ENCODE measurements around the gene ABI2. TPM values are rescaled to one million over a fixed set of nuclear protein-coding genes. Genes with fewer than 3 reads are reported as not detected.
"Not testable (repeated sequence)": the region's sequence is repeated elsewhere in the genome, so short reads cannot be mapped to it uniquely, and the experiment has no call there.

ABI2 gene
- total RNA-seq, 4 donors from 2014 or later, result 9.8 to 69.6 (median 17.8) TPM

- in situ Hi-C loops (cut with MboI; ENCODE audit: low pct_ligation_motif_present in 1 of 4, low pct_unique_long_range_greater_than_20kb in 1 of 4, low sequenced_read_pairs in 3 of 4) (no loop called here), intact Hi-C loops (cut with DNase I; ENCODE audit: low total_unique reads) (no loop called here)
- DNase-seq, result no peak
- TF ChIP-seq POLR2A (IDR thresholded peaks at IDR 0.05) (no peak), POLR2AphosphoS5 (IDR thresholded peaks at IDR 0.05) (no peak), EP300 (IDR thresholded peaks at IDR 0.05; ENCODE audit: low read depth) (no peak), CTCF (IDR thresholded peaks at IDR 0.05) (no peak)
- Histone ChIP-seq H3K9me3 (no peaks in the 10 kb centered on the region), H3K36me3 (peaks cover 0 to 15% (median 5%) of the 10 kb centered on the region in 4 donors), H3K27ac (no peak overlapping the region), H3K4me3 (no peak overlapping the region), H3K27me3 (no peaks in the 10 kb centered on the region), H3K4me1 (no peaks in the 10 kb centered on the region)
- 95 to 100% methylated on average over 1 to 3 of the region's 3 CpGs for WGBS, 2 donors (ENCODE audit: low coverage in 1 of 2)
These were observed 26.5 kb upstream of the ABI2 start for GRCh38 chr2:203301667-203302066.

- H3K9me3 ChIP-seq; H3K4me1 ChIP-seq; H3K27ac ChIP-seq; intact Hi-C loops (cut with DNase I; ENCODE audit: low total_unique reads); in situ Hi-C loops (cut with MboI; ENCODE audit: low pct_ligation_motif_present in 1 of 4, low pct_unique_long_range_greater_than_20kb in 1 of 4, low sequenced_read_pairs in 3 of 4); H3K4me3 ChIP-seq; DNase-seq; H3K27me3 ChIP-seq; H3K36me3 ChIP-seq: not testable (repeated sequence)
- 89 to 97% methylated on average over 7 to 8 of the region's 8 CpGs for WGBS, 2 donors (ENCODE audit: low coverage in 1 of 2)
These were observed 25.6 kb upstream of the ABI2 start for GRCh38 chr2:203302586-203302985.

GRCh38 chr2:203310688-203311436 lies 17.3 kb upstream of the ABI2 start:
- in situ Hi-C loops (cut with MboI; ENCODE audit: low pct_ligation_motif_present in 1 of 4, low pct_unique_long_range_greater_than_20kb in 1 of 4, low sequenced_read_pairs in 3 of 4), result no loop called here
- H3K36me3 ChIP-seq, result no peaks in the 10 kb centered on the region
- DNase-seq, result no peak
- H3K4me1 ChIP-seq, result no peaks in the 10 kb centered on the region
- H3K27ac ChIP-seq, result no peak overlapping the region
- WGBS, 2 donors (ENCODE audit: low coverage in 1 of 2), result 91 to 98% methylated on average over 3 of the region's 3 CpGs
- TF ChIP-seq POLR2AphosphoS5 (IDR thresholded peaks at IDR 0.05), result no peak
- TF ChIP-seq EP300 (IDR thresholded peaks at IDR 0.05; ENCODE audit: low read depth), result no peak
- TF ChIP-seq POLR2A (IDR thresholded peaks at IDR 0.05), result no peak
- TF ChIP-seq CTCF (IDR thresholded peaks at IDR 0.05), result no peak
- H3K4me3 ChIP-seq, result no peak overlapping the region
- intact Hi-C loops (cut with DNase I; ENCODE audit: low total_unique reads), result no loop called here
- H3K9me3 ChIP-seq, result no peaks in the 10 kb centered on the region
- H3K27me3 ChIP-seq, result no peaks in the 10 kb centered on the region

- intact Hi-C loops (cut with DNase I; ENCODE audit: low total_unique reads) (no loop called here), in situ Hi-C loops (cut with MboI; ENCODE audit: low pct_ligation_motif_present in 1 of 4, low pct_unique_long_range_greater_than_20kb in 1 of 4, low sequenced_read_pairs in 3 of 4) (no loop called here)
- TF ChIP-seq CTCF (IDR thresholded peaks at IDR 0.05), result no peak
- TF ChIP-seq POLR2A (IDR thresholded peaks at IDR 0.05), result no peak
- no peak for TF ChIP-seq POLR2AphosphoS5 (IDR thresholded peaks at IDR 0.05)
- TF ChIP-seq EP300 (IDR thresholded peaks at IDR 0.05; ENCODE audit: low read depth), result no peak
- no peak overlapping the region for H3K4me3 ChIP-seq
- H3K27ac ChIP-seq, result no peak overlapping the region
- DNase-seq, result no peak
- H3K9me3 ChIP-seq, result no peaks in the 10 kb centered on the region
- no peaks in the 10 kb centered on the region for H3K36me3 ChIP-seq
- no peaks in the 10 kb centered on the region for H3K27me3 ChIP-seq
- H3K4me1 ChIP-seq, result peaks cover 0 to 30% (median 12%) of the 10 kb centered on the region in 4 donors
- 81 to 92% methylated on average over 1 of the region's 1 CpG for WGBS, 2 donors (ENCODE audit: low coverage in 1 of 2)
These were observed 1.8 kb upstream of the ABI2 start for GRCh38 chr2:203326356-203326755.

GRCh38 chr2:203327582-203327900 lies 653 bp upstream of the ABI2 start:
- Histone ChIP-seq H3K4me3 (peak overlapping the region; percentile 83 to 97 (median 94)), H3K27me3 (no peaks in the 10 kb centered on the region), H3K9me3 (no peaks in the 10 kb centered on the region), H3K4me1 (peaks cover 0 to 30% (median 12%) of the 10 kb centered on the region in 4 donors), H3K36me3 (no peaks in the 10 kb centered on the region), H3K27ac (peak overlapping the region; percentile 85 to 90 (median 88))
- intact Hi-C loops (cut with DNase I; ENCODE audit: low total_unique reads), result no loop called here
- no peak for DNase-seq
- 13 to 18% methylated on average over 7 of the region's 7 CpGs for WGBS, 2 donors (ENCODE audit: low coverage in 1 of 2)
- in situ Hi-C loops (cut with MboI; ENCODE audit: low pct_ligation_motif_present in 1 of 4, low pct_unique_long_range_greater_than_20kb in 1 of 4, low sequenced_read_pairs in 3 of 4), result no loop called here
- TF ChIP-seq CTCF (IDR thresholded peaks at IDR 0.05) (no peak), POLR2AphosphoS5 (IDR thresholded peaks at IDR 0.05) (no peak), EP300 (IDR thresholded peaks at IDR 0.05; ENCODE audit: low read depth) (no peak), POLR2A (IDR thresholded peaks at IDR 0.05) (no peak)

Measured in transverse colon (tissue), 4 donors.